ENCODE results near the gene PTPRT.

PTPRT gene

GRCh38 chr20:42635699-42636411, 553.9 kb downstream of the PTPRT start:
- Mint-ChIP-seq H3K4me1 (no peaks in the 10 kb centered on the region), H3K27me3 (no peaks in the 10 kb centered on the region), H3K27ac (no peak overlapping the region), H3K36me3 (no peaks in the 10 kb centered on the region), H3K4me3 (no peak overlapping the region), H3K9me3 (peaks cover 4% of the 10 kb centered on the region)

- Mint-ChIP-seq H3K27me3 (no peaks in the 10 kb centered on the region), H3K36me3 (no peaks in the 10 kb centered on the region), H3K27ac (no peak overlapping the region), H3K9me3 (peaks cover 6% of the 10 kb centered on the region), H3K4me1 (no peaks in the 10 kb centered on the region), H3K4me3 (no peak overlapping the region)
These were observed 555.5 kb downstream of the PTPRT start for GRCh38 chr20:42634156-42634555.

GRCh38 chr20:42628683-42629082, 561.0 kb downstream of the PTPRT start:
- Mint-ChIP-seq H3K36me3 (no peaks in the 10 kb centered on the region), H3K4me3 (no peak overlapping the region), H3K27ac (no peak overlapping the region), H3K27me3 (no peaks in the 10 kb centered on the region), H3K4me1 (no peaks in the 10 kb centered on the region), H3K9me3 (peaks cover 6% of the 10 kb centered on the region)

- H3K27ac Mint-ChIP-seq, result no peak overlapping the region
- H3K36me3 Mint-ChIP-seq, result no peaks in the 10 kb centered on the region
- H3K4me3 Mint-ChIP-seq, result no peak overlapping the region
- peaks cover 16% of the 10 kb centered on the region for H3K9me3 Mint-ChIP-seq
- no peaks in the 10 kb centered on the region for H3K27me3 Mint-ChIP-seq
- no peaks in the 10 kb centered on the region for H3K4me1 Mint-ChIP-seq
These were observed 576.6 kb downstream of the PTPRT start for GRCh38 chr20:42613076-42613475.

- Mint-ChIP-seq H3K4me3 (no peak overlapping the region), H3K27me3 (no peaks in the 10 kb centered on the region), H3K36me3 (no peaks in the 10 kb centered on the region), H3K27ac (no peak overlapping the region), H3K9me3 (peaks cover 16% of the 10 kb centered on the region), H3K4me1 (no peaks in the 10 kb centered on the region)
These were observed 577.5 kb downstream of the PTPRT start for GRCh38 chr20:42611889-42612837.

GRCh38 chr20:42611423-42611822, 578.3 kb downstream of the PTPRT start:
- peaks cover 16% of the 10 kb centered on the region for H3K9me3 Mint-ChIP-seq
- H3K4me1 Mint-ChIP-seq, result no peaks in the 10 kb centered on the region
- H3K36me3 Mint-ChIP-seq, result no peaks in the 10 kb centered on the region
- H3K27me3 Mint-ChIP-seq, result peaks cover 2% of the 10 kb centered on the region
- no peak overlapping the region for H3K4me3 Mint-ChIP-seq
- H3K27ac Mint-ChIP-seq, result no peak overlapping the region

GRCh38 chr20:42610070-42610469, 579.6 kb downstream of the PTPRT start:
- Mint-ChIP-seq H3K27me3 (peaks cover 2% of the 10 kb centered on the region), H3K4me3 (no peak overlapping the region), H3K9me3 (peaks cover 16% of the 10 kb centered on the region)

GRCh38 chr20:42609618-42610017, 580.1 kb downstream of the PTPRT start:
- Mint-ChIP-seq H3K4me1 (no peaks in the 10 kb centered on the region), H3K27me3 (peaks cover 2% of the 10 kb centered on the region), H3K4me3 (no peak overlapping the region), H3K36me3 (no peaks in the 10 kb centered on the region), H3K9me3 (peaks cover 15% of the 10 kb centered on the region), H3K27ac (no peak overlapping the region)

More at GRCh38 chr20:42610070-42610469, 579.6 kb downstream of the PTPRT start:
- no peak overlapping the region for H3K27ac Mint-ChIP-seq
- no peaks in the 10 kb centered on the region for H3K4me1 Mint-ChIP-seq
- H3K36me3 Mint-ChIP-seq, result no peaks in the 10 kb centered on the region

- no peaks in the 10 kb centered on the region for H3K36me3 Mint-ChIP-seq
- H3K27ac Mint-ChIP-seq, result no peak overlapping the region
- no peak overlapping the region for H3K4me3 Mint-ChIP-seq
- no peaks in the 10 kb centered on the region for H3K9me3 Mint-ChIP-seq
- H3K4me1 Mint-ChIP-seq, result no peaks in the 10 kb centered on the region
- H3K27me3 Mint-ChIP-seq, result peaks cover 2% of the 10 kb centered on the region
These were observed 584.4 kb downstream of the PTPRT start for GRCh38 chr20:42604998-42605956.

- Mint-ChIP-seq H3K27ac (no peak overlapping the region), H3K4me3 (no peak overlapping the region), H3K36me3 (no peaks in the 10 kb centered on the region), H3K9me3 (no peaks in the 10 kb centered on the region), H3K27me3 (peaks cover 2% of the 10 kb centered on the region), H3K4me1 (no peaks in the 10 kb centered on the region)
These were observed 586.1 kb downstream of the PTPRT start for GRCh38 chr20:42603655-42604054.

GRCh38 chr20:42598581-42598980, 591.1 kb downstream of the PTPRT start:
- peaks cover 1% of the 10 kb centered on the region for H3K27me3 Mint-ChIP-seq
- H3K9me3 Mint-ChIP-seq, result no peaks in the 10 kb centered on the region
- no peak overlapping the region for H3K27ac Mint-ChIP-seq
- no peaks in the 10 kb centered on the region for H3K4me1 Mint-ChIP-seq
- no peak overlapping the region for H3K4me3 Mint-ChIP-seq
- H3K36me3 Mint-ChIP-seq, result no peaks in the 10 kb centered on the region

GRCh38 chr20:42595625-42596024, 594.1 kb downstream of the PTPRT start:
- Mint-ChIP-seq H3K36me3 (no peaks in the 10 kb centered on the region), H3K27me3 (peaks cover 1% of the 10 kb centered on the region), H3K4me1 (no peaks in the 10 kb centered on the region), H3K9me3 (no peaks in the 10 kb centered on the region), H3K4me3 (no peak overlapping the region), H3K27ac (no peak overlapping the region)

- Mint-ChIP-seq H3K4me1 (no peaks in the 10 kb centered on the region), H3K27me3 (peaks cover 1% of the 10 kb centered on the region), H3K9me3 (no peaks in the 10 kb centered on the region), H3K27ac (no peak overlapping the region), H3K36me3 (no peaks in the 10 kb centered on the region), H3K4me3 (no peak overlapping the region)
These were observed 595.0 kb downstream of the PTPRT start for GRCh38 chr20:42594659-42595058.

GRCh38 chr20:42594011-42594410, 595.7 kb downstream of the PTPRT start:
- H3K27me3 Mint-ChIP-seq, result peaks cover 1% of the 10 kb centered on the region
- H3K36me3 Mint-ChIP-seq, result no peaks in the 10 kb centered on the region
- no peak overlapping the region for H3K27ac Mint-ChIP-seq
- H3K9me3 Mint-ChIP-seq, result no peaks in the 10 kb centered on the region
- H3K4me3 Mint-ChIP-seq, result no peak overlapping the region
- no peaks in the 10 kb centered on the region for H3K4me1 Mint-ChIP-seq

- Mint-ChIP-seq H3K36me3 (no peaks in the 10 kb centered on the region), H3K27ac (no peak overlapping the region), H3K27me3 (peaks cover 3% of the 10 kb centered on the region), H3K9me3 (no peaks in the 10 kb centered on the region), H3K4me1 (no peaks in the 10 kb centered on the region), H3K4me3 (no peak overlapping the region)
These were observed 599.6 kb downstream of the PTPRT start for GRCh38 chr20:42589976-42590639.
